UCSD-AML1 (cell line): Measurements from ENCODE around the gene MXD1.
"Not testable (repeated sequence)": the region's sequence is repeated elsewhere in the genome, so short reads cannot be mapped to it uniquely, and the experiment has no call there.

Experiments
- DNase-seq: peaks from one replicate; lab custom pipeline; 2025; ENCODE audit not compliant: unreplicated experiment; lab: John Stamatoyannopoulos, UW

The MXD1 gene

GRCh38 chr2:69950671-69951070, 35.8 kb downstream of the MXD1 start:
- not testable (repeated sequence) for DNase-seq

GRCh38 chr2:69952336-69953115, 37.6 kb downstream of the MXD1 start:
- DNase-seq: no peak

GRCh38 chr2:69954084-69954483, 39.2 kb downstream of the MXD1 start:
- no peak for DNase-seq

GRCh38 chr2:69955029-69955428, 40.1 kb downstream of the MXD1 start:
- no peak for DNase-seq

- no peak for DNase-seq
These were observed 41.6 kb downstream of the MXD1 start for GRCh38 chr2:69956475-69956979.

DNA sequence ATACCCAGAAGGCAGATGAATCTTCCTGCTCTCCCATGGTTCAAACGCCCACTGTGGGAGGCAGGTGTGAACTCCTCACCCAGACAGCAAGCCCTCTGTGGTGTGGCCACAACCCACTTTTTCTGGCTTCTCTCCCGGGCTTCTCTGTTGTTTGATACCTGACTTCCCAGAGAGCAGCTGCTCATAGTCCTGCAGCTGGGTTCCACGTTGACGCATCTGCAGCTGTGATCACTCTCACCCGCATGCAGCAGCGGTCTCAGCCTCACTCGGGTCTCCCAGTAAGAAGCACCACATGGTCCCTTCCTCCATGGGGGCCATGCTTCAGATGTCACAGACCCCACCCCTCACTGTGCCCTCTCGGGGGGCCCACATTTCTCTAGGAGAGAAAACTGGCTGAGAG, 43.1 kb downstream of the MXD1 start:
- DNase-seq: no peak

GRCh38 chr2:69958480-69958879, 43.6 kb downstream of the MXD1 start:
- no peak for DNase-seq

GRCh38 chr2:69959425-69959824, 44.5 kb downstream of the MXD1 start:
- DNase-seq: no peak

- DNase-seq: no peak
These were observed 45.9 kb downstream of the MXD1 start for GRCh38 chr2:69960821-69961220.

- no peak for DNase-seq
These were observed 46.6 kb downstream of the MXD1 start, which contains the start of gene ASPRV1 for GRCh38 chr2:69961496-69961895. ASPRV1 (minus strand) TSS chr2:69961631; CDS start chr2:69961436, 195 bp downstream.

GRCh38 chr2:69962986-69963730, 48.2 kb downstream of the MXD1 start:
- DNase-seq: no peak

- no peak for DNase-seq
These were observed 49.5 kb downstream of the MXD1 start for GRCh38 chr2:69964353-69964841.

DNA sequence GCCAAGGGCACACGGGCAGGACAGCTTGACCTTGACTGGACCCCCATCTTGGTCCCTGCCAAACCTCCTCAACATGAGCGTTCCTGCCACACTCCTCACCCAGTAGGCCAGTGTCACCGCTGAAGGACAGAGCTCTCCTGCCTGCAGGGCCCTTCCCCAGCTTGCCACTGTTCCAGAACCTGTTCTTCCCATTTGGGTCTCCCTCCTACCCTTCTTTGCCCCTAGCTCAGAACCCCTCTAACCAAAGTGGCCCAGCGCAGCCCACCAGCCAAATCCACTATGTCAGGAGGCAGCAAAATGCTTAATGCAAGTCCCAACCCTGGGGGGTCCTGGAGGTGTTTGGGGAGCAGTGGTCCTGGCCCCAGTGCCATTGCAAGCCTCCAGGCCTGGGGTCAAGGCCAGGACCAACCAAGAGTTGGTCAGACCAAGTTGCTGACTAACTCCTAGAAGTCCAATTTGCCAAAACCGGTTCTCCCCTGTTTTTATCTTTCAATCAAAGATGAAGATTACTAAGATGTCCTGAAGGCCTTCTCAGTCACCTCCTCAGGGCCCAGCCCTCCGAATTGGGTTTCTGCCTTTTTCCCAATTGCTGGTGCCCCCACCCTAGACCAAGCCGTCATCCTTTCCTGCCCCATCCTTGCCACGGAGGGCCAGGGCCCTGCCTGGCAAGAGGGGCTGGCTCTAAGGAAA, 51.0 kb downstream of the MXD1 start:
- no peak for DNase-seq

DNA sequence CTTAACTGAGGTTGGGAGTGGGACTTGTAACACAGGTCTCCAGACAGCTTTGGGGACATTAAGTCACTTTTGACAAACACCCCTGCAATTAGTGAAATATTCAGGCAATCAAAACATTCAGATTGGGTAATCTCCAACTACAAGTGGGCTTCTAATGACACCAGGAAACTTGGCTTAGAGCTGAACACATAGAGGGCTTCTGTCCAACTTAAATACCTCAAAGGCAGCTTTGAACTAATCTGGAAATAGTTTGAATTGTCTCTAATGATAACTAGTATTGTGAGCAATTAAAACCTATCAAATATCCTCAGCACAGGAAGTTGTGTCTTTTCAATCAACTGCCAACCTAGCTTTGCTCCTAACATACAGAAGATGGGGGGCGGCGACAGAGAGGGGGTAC, 51.6 kb downstream of the MXD1 start:
- no peak for DNase-seq

GRCh38 chr2:69968609-69969008, 53.7 kb downstream of the MXD1 start:
- DNase-seq: no peak

GRCh38 chr2:69969126-69969983, 54.4 kb downstream of the MXD1 start:
- no peak for DNase-seq

DNA sequence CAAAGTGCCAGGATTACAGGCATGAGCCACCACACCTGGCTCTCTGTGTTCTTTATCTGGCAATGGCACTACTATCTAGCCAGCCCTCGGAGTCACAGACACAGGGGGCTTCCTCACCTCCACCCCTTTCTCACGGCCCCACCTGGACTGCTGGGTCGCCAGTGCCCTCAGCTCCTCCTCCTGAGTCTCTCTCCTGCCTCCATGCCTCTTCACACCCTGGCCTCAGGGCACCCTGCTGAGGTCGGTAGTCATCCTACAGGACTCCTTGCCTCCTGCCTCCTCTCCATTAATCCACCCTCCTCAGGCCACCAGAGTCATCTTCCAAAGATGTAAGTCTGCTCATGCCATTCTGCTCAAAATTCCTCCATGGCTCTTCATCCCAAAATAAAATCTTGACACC, 55.1 kb downstream of the MXD1 start:
- DNase-seq: no peak

DNA sequence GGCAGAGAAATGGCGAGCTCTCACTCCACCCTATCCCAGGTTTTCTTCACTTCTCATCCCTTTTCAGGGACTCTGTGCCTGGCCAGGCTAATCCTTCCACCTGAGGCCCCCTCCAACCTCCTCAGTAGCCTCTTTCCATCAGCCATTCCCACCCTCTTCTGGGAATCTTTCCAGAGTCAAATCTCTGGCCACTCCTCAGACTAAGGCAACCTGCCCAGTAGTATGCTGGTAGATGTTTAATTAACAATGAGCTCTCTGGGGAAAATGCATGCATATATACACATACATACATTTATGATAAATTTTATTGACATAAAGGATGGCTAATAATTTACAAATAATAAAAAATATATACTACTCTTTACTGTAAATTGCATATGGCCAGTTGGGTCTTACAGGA, 57.9 kb downstream of the MXD1 start:
- DNase-seq: no peak

- no peak for DNase-seq
These were observed 58.4 kb downstream of the MXD1 start for GRCh38 chr2:69973335-69973735.

DNA sequence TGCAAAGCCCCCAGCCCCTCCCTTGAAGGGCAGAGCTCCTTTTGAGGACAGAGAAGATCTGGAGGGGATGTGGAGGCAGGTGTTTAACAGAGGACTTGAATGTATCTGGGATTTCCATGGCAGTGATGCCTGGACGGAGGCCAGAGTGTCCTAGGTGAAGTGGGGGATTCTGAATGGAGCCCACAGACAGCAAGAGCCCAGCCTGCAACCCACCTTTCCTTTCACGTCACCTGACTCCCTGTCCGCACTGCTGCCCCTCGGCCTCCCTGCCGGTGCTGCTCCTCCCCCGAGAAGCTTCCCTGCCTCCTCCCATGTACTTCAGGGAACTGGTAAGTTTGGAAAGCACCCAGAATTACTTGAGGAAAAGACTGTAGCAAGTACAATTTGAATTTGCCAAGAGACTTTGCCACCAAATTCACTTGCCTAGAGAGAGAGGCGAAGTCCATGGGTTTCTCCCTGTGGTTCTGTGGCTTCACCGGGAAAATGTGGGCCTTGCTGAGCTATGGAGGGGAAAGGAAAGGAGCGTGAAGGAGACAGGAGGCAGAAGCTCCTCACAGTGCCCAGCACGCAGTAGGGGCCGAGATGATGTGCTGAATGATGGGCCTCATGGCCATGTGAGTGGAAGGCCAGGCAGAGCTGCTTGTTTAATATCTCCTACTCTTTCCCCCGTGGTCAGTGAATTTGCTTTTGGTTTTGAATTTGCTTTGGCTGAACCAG, 60.4 kb downstream of the MXD1 start:
- DNase-seq: no peak
